A549 (cell line): ENCODE data around the gene PLCB3.

ENCODE experiments used
- CTCF ChIP-seq: fragments of >200 bp; sonication (Bioruptor Twin); formaldehyde crosslinking; IDR thresholded peaks from 3 replicates; pipeline ENCODE4 v1.5.1; 2016
- HOXA7 ChIP-seq: fragments of 250-450 bp; sonication (Bioruptor Pico); IDR thresholded peaks from 2 replicates; pipeline ENCODE4 v1.5.0; 2020; ENCODE audit warnings: mild to moderate bottlenecking, moderate library complexity

GRCh38 chr11:64232182-64232966 lies 19.0 kb upstream of the PLCB3 start:
- TF ChIP-seq CTCF, result no peak
- no peak for TF ChIP-seq HOXA7
